ENCODE results near the gene NUDCD2. TPM values are rescaled to one million over a fixed set of nuclear protein-coding genes. Genes with fewer than 3 reads are reported as not detected.

The NUDCD2 gene
- total and polyA plus RNA-seq, 9 of the 15 experiments (the other 6 are each of a cell fraction or from before 2014, with no cell fraction given) = 14.6 to 76.9 (median 32.5) TPM

GRCh38 chr5:163437309-163438182, 22.4 kb downstream of the NUDCD2 start, which contains the start of gene CCNG1 (continued):
- TF ChIP-seq TSHZ1 (CRISPR knock-in tag; IDR thresholded peaks at IDR 0.05) = no peak
- no peak for TF ChIP-seq SREBF2 (CRISPR knock-in tag; IDR thresholded peaks at IDR 0.05)
- no peak for TF ChIP-seq FOXP1 (CRISPR knock-in tag; IDR thresholded peaks at IDR 0.05)
- peak in 1 of 2 experiments; percentile 74; a peak in 2 of 4 replicates for TF ChIP-seq RCOR1 (IDR thresholded peaks at IDR 0.05; ENCODE audit: borderline replicate concordance in 1 of 2, low read depth in 2 of 2, low read length in 2 of 2)
- TF ChIP-seq THRA (IDR thresholded peaks at IDR 0.05) = no peak
- TF ChIP-seq CBX1 (IDR thresholded peaks at IDR 0.05; ENCODE audit: low read depth) = 0 out of 2 replicates have a peak, but pooled peaks have one; percentile 53
- no peak for TF ChIP-seq CSDE1 (IDR thresholded peaks at IDR 0.05)
- TF ChIP-seq ATF1 (CRISPR knock-in tag; IDR thresholded peaks at IDR 0.05) = no peak
- TF ChIP-seq ATF1 (tag; IDR thresholded peaks at IDR 0.05) = peak; percentile 85
- no peak for TF ChIP-seq PYGO2 (tag; IDR thresholded peaks at IDR 0.05)
- TF ChIP-seq ILK (tag; IDR thresholded peaks at IDR 0.05; ENCODE audit: borderline replicate concordance, low read depth) = no peak
- TF ChIP-seq RBFOX2 (IDR thresholded peaks at IDR 0.05; ENCODE audit: low read depth, low read length) = peak; percentile 99
- no peak for TF ChIP-seq TCFL5 (CRISPR knock-in tag; conservative IDR thresholded peaks at IDR 0.05)
- TF ChIP-seq CEBPZ (IDR thresholded peaks at IDR 0.05; ENCODE audit: borderline replicate concordance, low read depth, low read length) = 0 out of 2 replicates have a peak, but pooled peaks have one; percentile 33
- no peak for TF ChIP-seq DLX4 (CRISPR knock-in tag; IDR thresholded peaks at IDR 0.05)
- TF ChIP-seq SMARCB1 (IDR thresholded peaks at IDR 0.05; ENCODE audit: insufficient read length, low read depth) = no peak
- peak; percentile 80; the same call in 1 of the 2 replicates for TF ChIP-seq CHCHD3 (CRISPR knock-in tag; IDR thresholded peaks at IDR 0.05)
- TF ChIP-seq TAF7 (tag; IDR thresholded peaks at IDR 0.05) = peak; percentile 81
- peak; percentile 80 for TF ChIP-seq RBM25 (IDR thresholded peaks at IDR 0.05; ENCODE audit: low read depth, low read length, severe bottlenecking)

Data from K562 (cell line).